HG02840 (cell line): ENCODE results near the gene FCGR3B.
"Not testable (repeated sequence)": the region's sequence is repeated elsewhere in the genome, so short reads cannot be mapped to it uniquely, and the experiment has no call there.

Source experiments
- ATAC-seq: cut with Tn5 transposase; IDR thresholded peaks from one replicate; pipeline ENCODE4 v1.9.1; 2021; ENCODE audit warnings: mild to moderate bottlenecking, moderate library complexity, moderate number of reproducible peaks; ENCODE audit not compliant: unreplicated experiment, low FRiP score

FCGR3B gene

DNA sequence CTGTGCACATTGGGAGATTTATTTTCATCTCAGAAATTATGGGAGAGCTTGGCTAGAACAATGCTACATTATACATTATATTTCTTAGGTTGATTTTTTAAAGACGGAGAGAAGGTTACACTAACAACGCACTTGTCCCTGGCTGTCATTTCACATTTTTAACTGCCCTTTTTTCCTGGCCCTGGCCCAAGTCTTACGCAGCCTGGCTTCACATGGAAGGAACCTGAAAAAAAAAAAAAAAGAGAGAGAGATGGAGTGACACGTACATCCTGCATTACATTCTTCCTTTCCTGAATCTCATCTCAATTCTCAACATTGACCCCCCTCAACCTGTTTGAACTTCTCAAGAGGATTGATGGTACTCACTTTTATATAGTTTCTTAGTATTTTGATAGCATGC lies 20.8 kb downstream of the FCGR3B start:
- ATAC-seq, result not testable (repeated sequence)

DNA sequence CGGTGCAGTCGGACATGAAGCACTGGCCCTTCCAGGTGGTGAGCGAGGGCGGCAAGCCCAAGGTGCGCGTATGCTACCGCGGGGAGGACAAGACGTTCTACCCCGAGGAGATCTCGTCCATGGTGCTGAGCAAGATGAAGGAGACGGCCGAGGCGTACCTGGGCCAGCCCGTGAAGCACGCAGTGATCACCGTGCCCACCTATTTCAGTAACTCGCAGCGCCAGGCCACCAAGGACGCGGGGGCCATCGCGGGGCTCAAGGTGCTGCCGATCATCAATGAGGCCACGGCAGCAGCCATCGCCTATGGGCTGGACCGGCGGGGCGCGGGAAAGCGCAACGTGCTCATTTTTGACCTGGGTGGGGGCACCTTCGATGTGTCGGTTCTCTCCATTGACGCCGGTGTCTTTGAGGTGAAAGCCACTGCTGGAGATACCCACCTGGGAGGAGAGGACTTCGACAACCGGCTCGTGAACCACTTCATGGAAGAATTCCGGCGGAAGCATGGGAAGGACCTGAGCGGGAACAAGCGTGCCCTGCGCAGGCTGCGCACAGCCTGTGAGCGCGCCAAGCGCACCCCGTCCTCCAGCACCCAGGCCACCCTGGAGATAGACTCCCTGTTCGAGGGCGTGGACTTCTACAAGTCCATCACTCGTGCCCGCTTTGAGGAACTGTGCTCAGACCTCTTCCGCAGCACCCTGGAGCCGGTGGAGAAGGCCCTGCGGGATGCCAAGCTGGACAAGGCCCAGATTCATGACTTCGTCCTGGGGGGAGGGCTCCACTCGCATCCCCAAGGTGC lies 24.2 kb downstream of the FCGR3B start:
- not testable (repeated sequence) for ATAC-seq

DNA sequence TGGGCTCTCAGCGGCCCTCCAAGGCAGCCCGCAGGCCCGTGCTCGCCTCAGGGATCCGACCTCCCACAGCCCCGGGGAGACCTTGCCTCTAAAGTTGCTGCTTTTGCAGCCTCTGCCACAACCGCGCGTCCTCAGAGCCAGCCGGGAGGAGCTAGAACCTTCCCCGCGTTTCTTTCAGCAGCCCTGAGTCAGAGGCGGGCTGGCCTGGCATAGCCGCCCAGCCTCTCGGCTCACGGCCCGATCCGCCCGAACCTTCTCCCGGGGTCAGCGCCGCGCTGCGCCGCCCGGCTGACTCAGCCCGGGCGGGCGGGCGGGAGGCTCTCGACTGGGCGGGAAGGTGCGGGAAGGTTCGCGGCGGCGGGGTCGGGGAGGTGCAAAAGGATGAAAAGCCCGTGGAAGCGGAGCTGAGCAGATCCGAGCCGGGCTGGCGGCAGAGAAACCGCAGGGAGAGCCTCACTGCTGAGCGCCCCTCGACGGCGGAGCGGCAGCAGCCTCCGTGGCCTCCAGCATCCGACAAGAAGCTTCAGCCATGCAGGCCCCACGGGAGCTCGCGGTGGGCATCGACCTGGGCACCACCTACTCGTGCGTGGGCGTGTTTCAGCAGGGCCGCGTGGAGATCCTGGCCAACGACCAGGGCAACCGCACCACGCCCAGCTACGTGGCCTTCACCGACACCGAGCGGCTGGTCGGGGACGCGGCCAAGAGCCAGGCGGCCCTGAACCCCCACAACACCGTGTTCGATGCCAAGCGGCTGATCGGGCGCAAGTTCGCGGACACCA lies 25.0 kb downstream of the FCGR3B start:
- not testable (repeated sequence) for ATAC-seq

DNA sequence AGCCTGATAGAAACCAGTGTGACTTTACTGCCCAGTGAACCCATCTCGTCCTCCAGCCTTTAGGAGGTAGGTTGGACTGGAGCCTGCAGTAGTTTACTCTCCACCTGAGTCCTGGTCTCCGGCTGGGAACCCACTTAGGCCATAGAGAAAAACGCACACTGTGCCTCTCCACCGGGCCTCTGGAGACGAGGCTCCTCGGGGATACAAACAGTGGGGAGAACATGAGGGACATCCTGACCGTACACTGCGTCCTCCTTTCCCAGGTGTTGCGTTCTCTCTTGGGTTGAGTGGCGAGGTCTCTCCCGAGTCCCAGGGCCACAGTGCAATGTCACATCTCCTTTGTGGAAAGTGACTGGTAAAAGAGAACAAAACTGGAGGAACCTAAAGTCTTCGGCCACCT lies 26.0 kb downstream of the FCGR3B start:
- ATAC-seq, result not testable (repeated sequence)

DNA sequence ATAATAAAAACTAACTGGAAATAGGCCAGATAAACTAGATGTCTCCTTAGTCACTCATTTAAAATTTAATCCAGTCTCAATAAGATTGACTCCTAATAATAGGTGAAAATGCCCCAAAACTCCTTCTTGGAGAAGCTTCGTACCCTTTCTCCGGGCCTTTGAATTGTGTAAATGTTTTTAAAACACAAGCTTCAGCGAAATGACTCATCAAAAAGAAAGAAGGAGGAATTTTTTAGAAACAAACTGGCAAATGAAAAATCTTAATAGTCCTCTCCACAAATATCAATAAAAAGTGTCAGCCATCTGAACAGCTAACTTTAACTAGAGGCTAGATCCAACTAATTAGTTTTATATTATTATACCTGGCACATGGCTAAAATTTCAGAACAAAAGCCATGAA lies 33.9 kb downstream of the FCGR3B start:
- not testable (repeated sequence) for ATAC-seq

DNA sequence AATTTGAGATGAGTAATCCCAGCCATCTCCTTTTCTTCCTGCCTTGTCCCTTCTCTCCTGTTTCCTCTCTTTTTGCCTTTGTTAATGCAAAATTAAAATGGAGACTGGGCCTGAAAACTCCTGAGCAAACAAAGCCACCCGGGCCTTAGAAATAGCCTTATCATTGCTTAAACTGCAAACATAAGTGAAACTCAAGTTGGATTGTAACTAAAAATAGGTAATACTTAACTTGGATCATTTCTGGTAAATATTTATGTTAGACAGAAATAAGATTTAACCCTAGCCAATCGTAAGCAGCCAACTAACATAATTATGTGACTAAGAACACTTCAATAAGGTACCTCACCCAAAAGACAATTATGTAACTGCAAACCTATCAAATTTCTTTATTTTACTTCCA lies 35.4 kb downstream of the FCGR3B start:
- not testable (repeated sequence) for ATAC-seq

DNA sequence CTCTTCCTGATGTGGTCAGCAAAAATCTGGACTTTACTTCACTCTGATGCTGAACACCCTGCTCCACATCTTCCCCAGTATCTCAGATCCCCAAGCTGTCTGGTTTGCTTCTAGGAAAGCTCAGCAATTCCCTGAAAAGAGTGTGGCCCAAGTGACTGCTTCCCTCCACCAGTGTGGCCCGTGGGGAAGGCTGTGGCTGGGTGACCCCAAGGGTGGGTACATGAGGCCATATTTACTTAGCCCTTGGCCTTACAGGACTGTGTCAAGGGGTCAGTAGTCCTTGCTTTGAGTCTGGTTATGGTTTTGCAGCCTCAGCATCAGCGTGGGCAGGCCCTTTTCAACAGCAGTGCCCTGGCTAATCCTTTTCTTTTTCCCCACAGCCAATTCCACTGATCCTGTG lies 35.8 kb downstream of the FCGR3B start:
- ATAC-seq, result not testable (repeated sequence)

DNA sequence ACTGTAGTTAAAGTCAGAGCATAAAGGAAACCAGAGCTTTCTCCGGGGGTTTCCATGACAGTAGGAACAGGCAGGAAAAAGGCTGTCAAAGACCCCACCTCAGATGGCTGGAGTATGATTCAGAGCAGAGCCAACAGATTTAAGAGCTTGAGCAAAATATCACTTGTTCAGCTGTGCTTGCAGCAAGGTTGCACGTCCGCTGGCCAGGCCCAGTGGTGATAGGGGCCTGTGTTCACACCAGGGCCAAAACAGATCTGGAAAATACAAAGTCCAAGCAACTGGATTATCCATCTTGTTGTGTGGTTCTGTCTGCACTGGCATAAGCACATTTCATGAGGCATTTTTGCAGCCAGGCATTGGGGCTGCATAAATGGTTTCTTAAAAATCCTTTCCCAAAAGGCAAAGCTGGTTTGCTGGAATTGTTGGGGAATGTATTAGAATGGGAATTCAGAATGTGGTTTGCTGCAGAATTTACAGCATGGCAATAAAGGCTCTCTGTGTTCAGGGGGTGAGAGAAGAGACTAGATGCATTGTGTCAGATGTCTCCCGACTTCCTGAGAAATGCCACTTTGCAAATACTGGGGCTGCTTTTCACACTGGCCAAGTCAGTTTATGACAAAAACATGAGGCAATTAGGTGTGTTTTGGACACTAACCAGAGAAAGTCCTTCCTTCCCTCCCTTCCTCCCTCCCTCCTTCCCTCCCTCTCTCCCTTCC lies 36.5 kb downstream of the FCGR3B start:
- ATAC-seq, result not testable (repeated sequence)

DNA sequence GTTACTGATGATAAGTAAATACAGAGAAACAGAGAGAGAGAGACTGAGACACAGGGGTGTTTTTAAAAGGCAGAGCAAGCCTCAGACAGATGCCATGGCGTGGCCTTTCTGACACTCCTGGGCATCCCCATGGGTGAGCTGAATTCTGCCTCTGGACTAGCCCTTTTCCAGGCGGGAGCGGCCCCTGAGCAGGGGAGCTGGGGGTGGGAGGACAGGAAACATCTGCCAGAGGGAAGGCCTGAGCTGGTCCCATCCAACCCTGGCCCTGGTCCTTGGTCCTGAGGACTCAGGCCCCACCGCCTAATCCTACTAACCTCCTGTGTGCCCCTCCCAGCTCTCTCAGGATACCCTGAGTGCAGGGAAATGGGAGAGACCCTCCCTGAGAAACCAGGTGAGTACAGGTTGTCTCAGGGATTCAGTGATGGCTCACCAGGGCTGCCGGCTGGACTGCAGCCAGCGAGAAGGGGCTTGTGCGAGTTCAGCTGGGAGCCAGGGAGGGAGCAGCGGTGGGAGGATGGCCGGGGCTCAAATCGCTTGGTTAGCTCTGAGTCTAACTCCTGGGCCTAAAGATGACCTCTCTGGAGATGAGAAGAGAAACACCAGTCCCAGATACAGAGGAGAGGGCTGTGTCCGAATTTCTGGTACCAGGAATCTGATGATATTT lies 37.8 kb downstream of the FCGR3B start:
- ATAC-seq, result not testable (repeated sequence)

DNA sequence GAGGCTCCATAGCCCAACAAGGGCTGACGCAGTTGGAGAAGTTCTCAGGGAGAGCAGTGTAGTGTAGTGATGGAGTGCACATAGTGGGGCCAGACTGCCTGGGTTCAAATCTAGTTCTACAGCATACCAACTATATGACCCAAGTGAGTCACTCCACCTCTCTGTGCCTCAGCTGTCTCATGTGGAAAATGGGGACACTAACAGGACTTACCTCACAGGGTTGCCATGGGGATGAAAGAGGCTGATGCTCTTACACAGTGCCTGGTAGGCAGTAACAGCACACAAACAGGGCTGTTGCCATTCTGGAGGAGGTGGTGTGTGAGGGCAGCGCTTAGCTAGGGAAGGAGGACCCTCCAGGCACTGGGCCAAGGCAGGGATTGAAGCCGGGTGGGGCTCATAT lies 38.4 kb downstream of the FCGR3B start:
- ATAC-seq, result not testable (repeated sequence)

DNA sequence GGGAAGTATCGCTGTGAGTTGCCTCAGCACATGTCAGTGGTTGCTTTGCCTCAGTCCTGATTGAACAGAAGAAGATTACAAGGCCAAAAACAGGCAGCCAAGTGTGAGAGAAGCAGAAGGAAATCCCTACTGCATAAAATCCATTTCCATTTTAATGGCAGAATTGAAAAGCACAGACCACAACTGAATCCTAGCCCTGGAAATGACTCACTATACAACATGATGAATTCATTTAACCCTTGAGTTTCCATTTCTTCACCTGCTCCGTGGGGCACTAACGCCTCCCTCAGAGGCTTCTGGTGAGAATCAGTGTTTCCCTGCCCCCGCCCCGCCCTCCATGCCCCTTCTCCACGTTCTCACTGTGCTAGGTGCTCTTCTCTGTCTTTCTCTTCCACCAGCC lies 41.1 kb downstream of the FCGR3B start:
- not testable (repeated sequence) for ATAC-seq

DNA sequence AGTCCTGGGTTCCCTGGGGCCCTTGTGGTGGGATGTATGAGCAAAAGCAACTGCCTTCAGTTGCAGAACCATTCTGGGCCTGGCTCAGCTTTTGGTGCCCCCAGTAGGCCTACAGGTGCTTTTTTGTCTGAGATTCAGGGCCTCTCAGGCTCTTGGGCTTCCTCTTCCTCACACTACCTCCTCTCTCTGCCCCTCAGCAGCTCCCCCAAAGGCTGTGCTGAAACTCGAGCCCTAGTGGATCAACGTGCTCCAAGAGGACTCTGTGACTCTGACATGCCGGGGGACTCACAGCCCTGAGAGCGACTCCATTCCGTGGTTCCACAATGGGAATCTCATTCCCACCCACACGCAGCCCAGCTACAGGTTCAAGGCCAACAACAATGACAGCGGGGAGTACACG lies 41.6 kb downstream of the FCGR3B start:
- not testable (repeated sequence) for ATAC-seq

DNA sequence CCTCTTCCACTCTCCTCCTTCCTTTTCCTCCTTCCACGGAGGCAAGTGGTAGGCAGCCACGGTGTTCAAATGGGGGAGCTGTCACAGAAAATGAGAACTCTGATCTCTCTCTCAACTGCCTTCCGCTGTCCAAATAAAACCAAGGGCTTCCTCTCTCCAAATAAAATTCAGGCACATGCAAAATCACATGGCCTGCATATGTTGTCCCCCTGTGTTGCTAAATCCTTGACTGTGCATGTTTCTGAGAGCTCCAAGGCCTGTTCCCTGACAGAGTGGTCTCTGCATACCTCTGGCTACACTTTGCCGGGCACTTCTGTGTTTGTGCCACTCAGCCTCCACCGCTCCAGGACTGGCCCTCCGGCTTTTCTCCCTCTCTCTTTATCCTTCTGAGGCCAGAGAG lies 42.4 kb downstream of the FCGR3B start:
- ATAC-seq, result not testable (repeated sequence)

DNA sequence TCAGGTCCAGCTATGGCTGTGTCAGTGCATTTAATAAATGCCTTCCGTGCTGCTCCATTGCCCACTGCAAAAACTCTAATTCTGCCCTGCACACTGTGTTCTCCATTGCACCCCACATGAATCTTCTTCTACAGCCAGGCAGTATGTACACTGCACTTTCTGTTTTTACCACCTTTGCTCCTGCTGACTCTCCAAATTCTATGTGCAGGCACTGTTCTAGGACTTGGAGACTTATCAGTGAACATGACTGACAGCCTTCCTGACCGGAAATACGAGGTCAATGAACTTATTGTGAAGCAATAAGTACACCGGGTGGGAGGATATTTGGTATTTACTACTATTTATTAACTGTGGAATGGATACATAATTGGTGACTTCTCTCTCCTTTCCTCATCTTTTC lies 48.1 kb downstream of the FCGR3B start:
- ATAC-seq, result not testable (repeated sequence)

DNA sequence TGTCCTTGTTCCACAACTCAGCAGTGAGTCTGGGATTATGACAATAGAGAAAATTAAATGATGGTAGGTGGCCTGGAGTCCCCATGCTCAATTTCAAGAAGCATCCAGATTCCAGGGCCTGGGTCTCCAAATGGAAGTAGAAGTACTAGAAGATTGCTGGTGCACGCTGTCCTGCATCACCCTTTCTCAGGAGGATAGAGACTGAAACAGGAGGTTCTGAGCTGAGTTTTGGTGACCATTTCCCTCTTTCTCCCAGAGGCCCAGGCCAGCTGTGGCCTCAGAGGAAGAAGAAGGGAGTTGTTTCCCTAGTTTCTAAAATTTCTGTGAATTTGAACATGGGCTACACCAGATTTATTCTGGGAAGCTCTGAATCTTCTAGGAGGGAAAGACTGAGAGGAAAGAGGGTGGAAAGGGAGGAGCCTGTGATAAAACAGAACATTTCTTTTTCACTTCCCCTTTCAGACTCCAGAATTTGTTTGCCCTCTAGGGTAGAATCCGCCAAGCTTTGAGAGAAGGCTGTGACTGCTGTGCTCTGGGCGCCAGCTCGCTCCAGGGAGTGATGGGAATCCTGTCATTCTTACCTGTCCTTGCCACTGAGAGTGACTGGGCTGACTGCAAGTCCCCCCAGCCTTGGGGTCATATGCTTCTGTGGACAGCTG lies 50.0 kb downstream of the FCGR3B start:
- ATAC-seq, result peak; percentile 66

DNA sequence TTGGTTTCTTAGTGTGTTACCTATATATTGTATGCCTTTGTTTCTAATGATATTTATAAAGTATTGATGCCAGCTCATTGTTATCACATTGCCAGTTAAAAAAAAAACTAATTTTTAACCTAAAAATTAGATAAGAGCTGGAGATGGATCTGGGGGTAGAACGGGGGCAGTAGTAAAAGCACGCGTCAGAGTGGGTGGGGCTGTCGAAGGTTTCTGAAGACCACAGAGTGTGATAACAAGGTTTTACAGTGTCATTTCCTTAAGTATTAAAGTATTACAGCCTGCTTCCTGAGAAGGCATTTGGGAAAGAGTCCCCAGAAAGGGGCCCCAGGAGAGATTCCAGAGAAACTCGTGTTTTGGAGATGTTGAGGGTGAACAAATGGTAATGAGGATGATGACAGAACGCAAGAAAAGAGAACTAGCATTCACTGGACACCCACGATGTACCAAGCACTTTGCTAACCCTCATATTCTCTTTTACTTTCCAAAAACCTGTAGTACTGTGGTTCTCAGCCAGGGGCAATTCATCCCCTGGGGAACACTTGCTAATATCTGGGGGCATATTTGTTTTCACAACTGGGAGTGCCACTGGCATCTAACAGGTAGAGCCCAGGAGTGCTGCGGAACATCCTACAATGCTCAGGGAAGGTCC lies 51.0 kb downstream of the FCGR3B start:
- ATAC-seq, result not testable (repeated sequence)

DNA sequence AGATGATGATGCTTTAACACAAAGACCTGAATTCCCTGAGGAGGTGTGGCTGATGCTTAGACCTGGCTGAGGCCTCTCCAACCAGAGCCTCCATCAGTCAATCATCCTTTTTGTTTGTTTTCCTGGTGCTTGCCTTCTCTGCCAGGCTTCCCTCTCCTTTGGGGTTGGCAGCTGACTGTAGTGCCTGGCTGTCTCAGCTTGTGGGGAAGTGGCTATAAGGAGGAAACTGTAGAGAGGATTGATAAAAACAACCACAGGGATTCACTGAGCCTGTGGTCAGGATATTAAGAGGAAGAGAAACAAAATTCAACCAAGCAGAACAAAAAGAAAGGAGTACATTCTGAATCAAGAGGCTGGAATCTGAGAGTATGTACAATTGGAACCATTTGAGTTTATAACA lies 54.3 kb downstream of the FCGR3B start:
- not testable (repeated sequence) for ATAC-seq
